Nucleus accumbens (tissue), 56 donors: ENCODE data around the gene C10orf105.

Source experiments
- DNase-seq, 56 donors: peaks; one replicate each; lab custom pipeline; 2025; lab: John Stamatoyannopoulos, UW

C10orf105 gene

GRCh38 chr10:71740069-71740653 is 20.6 kb upstream of the C10orf105 start:
- peak in 4 of 56 donors; percentile 13 to 56 (median 29) for DNase-seq

DNA sequence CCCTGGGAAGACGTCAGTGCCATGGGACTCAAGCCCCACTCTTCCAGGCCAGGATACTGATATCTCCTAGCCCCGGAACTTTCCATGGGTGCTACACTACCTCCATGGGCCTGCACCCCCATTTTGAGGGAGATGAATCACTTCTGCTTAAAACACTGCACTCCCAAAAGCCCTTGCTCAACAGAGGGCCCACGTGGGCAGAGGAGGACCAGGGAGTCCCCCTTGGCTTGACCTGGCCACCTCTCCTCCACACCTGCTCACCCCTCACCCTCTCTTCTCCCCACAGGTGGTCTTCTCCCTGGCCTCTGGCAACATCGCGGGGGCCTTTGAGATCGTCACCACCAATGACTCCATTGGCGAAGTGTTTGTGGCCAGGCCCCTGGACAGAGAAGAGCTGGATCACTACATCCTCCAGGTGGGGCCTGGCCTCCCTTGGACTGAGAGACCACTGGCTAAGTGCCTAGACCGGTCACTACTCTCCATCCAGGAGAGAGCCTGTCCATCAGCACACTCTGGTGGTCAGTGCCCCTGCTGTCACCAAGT is 19.9 kb upstream of the C10orf105 start:
- DNase-seq: no peak

DNA sequence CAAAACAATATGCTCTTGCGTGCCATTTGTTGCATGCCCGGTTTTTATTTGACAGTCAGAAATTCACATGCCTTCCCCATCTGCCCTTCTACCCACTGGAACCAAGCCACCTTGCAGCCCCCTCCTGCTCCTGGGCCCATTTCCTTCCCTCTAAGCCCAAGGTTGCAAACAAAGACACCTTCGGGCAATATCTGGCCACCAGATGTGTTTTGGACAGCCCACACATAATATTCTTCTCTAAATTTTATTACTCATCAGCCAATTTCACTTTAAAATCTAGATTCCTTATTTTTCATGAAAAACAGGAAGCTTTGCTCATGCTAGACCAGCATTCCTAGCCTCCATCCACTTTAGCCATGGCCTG is 18.2 kb upstream of the C10orf105 start:
- no peak for DNase-seq

GRCh38 chr10:71737001-71737833 is 17.6 kb upstream of the C10orf105 start:
- no peak for DNase-seq

DNA sequence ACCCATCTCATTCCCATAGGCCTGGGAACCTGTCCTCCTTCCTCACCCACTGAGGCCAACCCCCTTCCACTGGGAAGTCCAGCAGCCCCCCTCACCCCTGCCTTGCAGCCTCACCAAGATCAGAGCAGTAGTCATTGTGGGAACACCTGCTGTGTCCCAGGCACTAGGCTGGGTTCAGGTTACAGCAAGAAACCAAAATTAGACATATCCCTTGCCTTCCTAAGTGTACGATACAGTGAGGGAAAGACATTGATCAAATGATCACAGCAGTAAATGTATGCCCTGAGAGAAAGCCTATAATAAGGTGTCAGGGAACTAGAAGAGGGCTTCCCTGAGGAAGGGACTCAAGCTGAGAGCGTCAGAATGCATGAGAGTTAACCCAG is 17.0 kb upstream of the C10orf105 start:
- no peak for DNase-seq

DNA sequence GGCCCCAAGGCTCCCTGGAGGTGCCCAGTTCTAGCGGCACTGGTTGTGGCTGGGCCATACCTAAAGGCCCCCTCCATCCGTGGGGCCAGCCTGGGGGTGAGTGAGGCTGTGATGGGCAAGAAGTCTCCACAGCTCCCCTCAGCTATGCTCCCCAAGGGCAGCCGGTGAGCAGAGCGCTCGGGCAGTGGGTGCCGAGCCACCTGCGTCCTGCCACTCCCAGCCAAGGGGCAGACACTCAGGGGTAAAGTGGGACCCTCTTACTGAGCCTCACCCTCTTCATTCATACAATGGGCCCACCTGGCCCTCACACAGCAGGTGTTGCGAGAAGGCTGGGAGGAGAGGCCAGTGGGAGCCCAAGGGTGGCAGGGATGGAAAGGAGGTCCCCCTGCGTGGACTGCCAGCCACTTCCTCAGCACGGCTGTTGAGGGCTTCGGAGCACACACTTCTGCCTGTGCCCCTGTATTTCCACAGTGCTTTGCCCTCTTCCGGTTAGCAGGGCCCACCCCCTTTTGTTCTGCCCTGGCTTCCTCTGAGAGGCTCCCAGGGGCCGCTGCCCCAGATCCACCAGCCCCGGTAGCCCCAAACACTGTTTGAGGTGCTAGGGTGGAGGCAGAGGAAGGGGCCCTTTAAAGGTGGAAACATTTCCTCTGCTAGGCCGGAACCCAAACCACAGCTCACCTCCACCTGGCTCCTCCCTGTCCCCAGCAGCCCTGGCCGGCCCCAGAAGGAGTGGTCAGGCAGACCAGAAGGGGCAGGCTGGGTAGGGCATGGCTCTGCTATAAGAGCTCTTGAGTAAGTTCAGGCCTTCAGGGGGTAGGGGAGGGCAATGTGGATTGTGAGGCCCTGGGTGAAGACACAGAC is 16.4 kb upstream of the C10orf105 start:
- no peak for DNase-seq

DNA sequence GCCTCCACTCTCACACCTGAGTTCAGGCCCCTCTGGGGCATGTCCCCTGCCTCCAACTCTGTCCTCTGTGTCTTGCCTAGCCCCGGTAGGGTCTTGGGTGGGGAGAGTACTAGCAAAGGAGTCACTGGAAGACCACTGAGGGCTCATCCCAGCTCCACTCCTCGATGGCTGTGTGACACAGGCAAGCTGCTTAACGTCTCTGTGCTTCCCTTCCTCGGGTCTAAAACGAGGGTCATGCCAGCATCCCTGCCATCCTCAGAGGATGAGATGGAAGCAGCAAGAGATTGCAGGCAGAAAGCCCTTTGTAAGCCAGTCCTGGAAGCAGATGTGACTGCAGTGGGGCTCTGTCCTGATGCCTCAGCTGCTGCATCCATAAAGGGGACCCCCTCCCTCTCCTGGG is 15.2 kb upstream of the C10orf105 start:
- DNase-seq: no peak

DNA sequence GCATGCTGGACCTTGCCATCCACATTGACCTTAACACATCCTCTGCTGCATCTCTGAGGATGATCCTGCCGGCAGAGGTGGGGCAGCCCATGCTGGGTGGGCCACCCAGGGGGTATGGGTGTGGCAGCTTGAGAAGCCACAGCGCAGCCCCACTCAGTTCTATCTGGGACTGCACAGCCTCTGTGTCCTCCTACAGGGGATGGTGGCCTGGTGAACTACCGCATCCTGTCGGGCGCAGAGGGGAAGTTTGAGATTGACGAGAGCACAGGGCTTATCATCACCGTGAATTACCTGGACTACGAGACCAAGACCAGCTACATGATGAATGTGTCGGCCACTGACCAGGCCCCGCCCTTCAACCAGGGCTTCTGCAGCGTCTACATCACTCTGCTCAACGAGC is 12.2 kb upstream of the C10orf105 start:
- DNase-seq: no peak

DNA sequence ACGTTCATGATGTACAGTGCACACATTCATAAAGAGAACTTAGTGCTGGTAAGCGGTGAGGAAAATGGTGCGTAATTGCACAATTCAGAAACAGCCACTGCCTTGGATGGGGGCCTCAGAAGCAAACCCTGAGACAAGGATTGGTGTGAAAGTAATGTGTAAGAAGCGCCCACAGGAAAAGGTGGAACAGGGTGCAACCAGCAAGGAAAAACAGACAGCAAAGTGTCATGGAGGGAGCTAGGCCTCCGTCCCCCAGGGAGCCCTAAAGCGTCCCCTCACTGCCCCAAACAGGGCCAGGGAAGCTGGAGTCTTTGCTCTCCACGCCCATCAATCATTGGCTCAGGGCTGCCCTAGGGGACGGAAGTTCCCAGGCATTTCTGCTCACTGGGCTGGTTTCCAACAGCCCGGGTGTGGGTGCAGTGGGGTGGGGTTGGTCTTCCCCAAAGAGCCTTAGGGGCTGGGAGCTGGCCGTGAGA is 9.6 kb upstream of the C10orf105 start:
- DNase-seq: peak in 3 of 56 donors; percentile 21 to 36 (median 31)

DNA sequence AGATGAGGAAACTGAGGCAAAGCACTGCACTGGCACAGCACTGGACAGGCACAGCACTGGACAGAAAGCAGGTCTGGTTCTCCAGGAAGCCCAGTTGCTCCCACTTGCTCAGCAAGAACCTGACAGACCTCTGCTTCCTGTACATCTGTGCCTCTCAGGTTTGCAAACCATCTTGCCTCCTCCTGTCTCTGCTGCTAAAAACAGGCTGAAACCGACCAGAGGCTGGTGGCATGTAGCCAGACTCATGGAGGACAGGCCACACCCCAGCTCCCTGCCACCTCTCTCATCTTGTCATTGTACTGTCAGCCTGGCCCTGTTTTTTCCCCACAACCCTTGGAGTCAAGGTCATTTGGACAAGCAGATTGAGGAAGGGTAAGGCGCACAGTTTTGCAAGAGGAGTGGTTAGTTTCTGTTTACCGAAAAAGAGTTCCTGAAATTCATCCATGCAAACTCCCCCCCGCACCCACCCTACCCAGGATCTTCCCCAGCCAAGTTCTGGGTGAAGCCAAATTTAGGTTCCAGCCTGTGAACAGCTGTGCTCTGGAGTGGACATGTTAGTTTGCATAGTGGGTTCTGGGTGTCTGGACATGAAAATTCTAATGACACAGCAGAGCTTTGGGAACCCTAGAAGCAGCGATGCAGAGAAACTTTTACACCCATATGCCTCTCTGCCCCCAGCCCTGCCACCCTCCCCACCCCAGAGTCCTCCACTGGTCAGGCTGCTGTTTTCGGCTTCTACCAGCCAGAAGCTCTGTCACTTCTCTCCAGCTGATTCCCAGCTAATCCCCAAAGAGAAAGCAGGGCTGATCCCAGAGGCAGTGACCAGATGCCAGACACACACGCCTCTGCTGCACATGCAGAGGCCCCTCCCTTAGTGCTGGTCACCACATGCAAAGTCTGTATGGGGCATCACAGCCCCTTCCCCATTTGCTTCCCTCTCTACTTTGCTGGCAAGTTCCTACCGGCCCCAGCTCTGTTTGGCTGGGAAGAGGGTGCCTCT is 8.5 kb upstream of the C10orf105 start:
- DNase-seq: peak in 3 of 56 donors; percentile 14 to 34 (median 23)

DNA sequence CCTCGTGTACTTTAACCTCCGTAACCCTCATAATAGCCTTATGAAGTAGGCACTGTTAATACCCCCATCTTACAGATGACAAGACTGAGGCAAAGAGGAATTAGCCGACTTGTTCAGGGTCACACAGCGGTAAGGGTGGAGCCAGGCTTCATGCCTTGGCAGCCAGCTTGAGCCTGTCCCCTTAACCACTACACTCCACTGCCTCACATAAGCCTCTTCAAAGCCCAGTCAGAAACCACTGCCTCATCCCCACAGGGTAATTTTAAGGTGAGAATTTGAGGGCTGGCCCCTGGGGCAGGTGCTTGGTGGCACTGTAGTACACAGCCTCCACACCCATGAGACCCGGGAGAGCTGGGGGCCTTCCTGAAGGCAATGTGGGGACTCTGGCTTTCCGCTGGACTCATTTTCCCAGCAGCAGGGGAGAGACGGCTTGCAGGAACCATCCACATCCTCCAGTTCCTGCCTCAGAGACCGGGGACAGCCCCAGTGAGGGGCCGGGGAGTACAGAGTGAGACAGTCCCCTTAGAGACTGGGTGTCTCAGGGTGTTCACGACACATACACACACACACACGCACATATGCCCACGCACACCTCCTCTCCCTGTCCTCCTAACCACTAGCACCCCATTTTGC is 7.6 kb upstream of the C10orf105 start:
- DNase-seq: no peak

- DNase-seq: no peak
Measured at GRCh38 chr10:71726580-71727104, 7.1 kb upstream of the C10orf105 start.

GRCh38 chr10:71725998-71726579 is 6.5 kb upstream of the C10orf105 start:
- DNase-seq: no peak

DNA sequence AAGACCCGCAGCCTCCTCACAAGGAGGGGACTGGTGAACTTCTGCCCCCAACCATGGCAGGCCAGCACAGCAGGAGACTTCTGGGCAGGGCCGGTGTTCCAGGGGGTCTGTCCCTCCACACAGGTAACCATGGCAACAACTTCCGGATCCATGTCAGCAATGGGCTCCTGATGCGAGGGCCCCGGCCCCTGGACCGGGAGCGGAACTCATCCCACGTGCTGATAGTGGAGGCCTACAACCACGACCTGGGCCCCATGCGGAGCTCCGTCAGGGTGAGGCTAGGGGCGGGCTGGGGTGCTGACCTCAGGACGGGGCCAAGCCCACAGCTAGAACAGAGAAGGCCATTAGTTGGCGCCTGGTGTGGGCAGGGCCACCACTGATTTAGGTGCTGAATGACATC is 5.7 kb upstream of the C10orf105 start:
- DNase-seq: no peak

GRCh38 chr10:71724539-71724938 is 5.0 kb upstream of the C10orf105 start:
- no peak for DNase-seq

DNA sequence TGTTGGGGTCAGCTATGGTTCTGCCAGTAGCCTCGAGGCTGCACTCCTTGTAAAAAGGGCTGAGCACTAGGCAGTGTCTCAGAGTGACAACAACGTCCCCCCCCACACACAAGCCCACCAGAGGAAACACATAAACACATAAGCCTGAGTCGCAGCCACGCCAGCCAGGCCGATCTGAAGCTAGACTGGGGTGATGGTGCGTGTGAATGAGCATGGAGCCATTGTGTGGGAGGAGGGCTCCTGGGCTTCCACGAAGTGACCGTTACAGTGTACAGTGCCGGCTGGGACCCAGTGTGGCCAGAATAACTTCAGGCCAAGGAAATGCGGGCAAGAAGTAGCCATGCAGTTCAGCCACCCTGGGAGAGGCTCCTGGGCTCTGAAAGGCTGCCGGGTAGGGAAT is 3.7 kb upstream of the C10orf105 start:
- DNase-seq: no peak

GRCh38 chr10:71722849-71723248 is 3.3 kb upstream of the C10orf105 start:
- DNase-seq: no peak

DNA sequence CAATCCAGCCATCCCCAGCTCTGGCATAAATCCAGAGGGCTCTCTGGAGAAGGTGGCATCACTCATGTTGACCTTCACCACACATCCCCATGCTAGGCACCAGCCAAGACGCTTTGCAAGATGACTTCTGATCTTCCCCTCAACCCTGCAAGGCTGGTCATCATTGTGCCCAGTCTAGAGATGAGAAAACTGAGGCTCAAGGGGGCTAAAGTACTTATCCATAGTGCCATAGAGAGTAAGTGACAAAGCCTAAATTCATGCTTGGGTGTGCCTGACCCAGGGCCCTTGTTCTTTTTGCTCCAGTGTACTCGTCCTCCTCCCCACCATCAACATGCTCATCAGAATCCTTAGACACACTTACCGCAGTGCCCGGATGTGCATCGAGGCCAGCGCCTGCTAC is 1.7 kb upstream of the C10orf105 start:
- no peak for DNase-seq

DNA sequence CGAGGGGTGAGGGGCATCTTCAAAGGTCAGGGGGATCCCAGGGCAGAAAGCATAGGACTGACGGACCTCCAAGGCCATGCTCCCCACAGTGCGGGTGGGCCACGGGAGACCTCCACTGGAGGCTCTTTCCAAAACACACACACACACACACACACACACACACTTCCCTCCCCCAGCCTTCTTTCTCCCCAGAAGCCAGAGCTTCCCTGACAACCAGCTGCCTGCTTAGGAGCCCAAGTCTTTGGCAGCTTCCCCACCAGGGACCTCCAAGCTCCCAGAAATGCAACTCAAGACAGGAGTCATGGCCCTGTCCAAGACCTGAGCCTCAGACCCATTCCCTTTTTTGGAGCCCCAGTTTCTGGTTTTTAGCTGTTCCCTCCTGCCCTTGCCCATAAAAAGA is 710 bp upstream of the C10orf105 start:
- peak in 4 of 56 donors; percentile 43 to 72 (median 56) for DNase-seq
